HG02571 (cell line): ENCODE measurements around the gene CAPN5.

Source experiments
- ATAC-seq: cut with Tn5 transposase; IDR thresholded peaks from one replicate; pipeline ENCODE4 v1.9.1; 2021; ENCODE audit warnings: mild to moderate bottlenecking, moderate library complexity; ENCODE audit not compliant: unreplicated experiment

Gene CAPN5

GRCh38 chr11:77129069-77129841 lies 62.5 kb downstream of the CAPN5 start:
- ATAC-seq, result no peak

- no peak for ATAC-seq
These were observed 63.3 kb downstream of the CAPN5 start for GRCh38 chr11:77129842-77130756.

DNA sequence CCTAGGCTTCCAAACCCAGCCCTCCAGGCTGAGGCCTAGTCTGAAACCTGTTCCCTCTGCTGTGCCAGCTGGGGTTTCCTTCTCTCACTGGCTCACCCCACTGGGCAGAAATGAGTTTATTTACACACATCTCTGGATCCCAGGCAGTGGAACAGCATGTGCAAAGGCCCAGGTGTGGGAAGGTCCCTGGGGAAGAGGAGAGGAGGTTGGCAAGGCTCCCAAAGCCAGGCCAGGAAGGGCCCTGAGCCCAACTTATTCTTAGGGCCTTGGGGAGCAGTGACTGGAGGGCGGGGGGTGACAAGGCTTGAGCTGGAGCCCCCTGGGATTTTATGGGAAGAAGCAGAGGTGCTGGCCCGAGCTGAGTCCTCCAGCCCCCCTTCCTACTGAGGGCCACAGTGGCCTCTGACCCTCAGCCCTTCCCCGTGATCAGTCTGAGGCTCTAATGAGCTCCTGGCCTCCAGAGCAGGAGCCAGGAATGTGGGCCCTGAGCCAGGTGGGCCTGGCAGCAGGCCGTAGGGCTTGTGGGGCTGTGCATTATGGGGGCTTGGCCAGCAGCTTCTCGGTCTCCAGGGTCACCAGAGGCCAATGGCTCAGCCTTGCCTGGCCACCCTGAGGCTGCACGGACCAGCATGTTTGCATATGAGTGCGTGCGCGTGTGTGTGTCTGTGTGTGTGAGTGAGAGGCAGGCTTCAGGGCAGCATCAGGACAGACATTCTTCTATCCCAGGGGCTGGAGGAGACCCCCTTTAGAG lies 64.2 kb downstream of the CAPN5 start:
- ATAC-seq, result no peak

DNA sequence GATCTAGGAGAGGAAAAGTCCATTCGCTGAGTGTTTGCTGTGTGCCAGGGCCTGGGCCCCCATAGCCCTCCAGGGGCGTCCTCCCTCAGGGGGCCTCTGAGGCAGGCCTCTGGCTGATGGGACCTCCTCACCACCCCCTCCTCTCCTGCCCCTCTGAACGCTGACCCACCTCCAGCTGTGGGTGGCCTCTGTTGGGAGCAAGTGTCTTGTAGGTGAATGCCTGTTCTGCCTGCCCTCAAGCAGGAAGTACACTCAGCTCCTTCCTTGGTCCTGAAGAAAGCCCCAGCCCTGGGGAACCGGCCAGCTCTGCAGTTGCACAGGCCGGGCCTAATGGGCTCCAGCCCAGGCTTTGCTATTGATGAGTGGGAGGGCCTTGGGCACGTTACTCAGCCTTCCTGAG lies 64.8 kb downstream of the CAPN5 start:
- no peak for ATAC-seq

DNA sequence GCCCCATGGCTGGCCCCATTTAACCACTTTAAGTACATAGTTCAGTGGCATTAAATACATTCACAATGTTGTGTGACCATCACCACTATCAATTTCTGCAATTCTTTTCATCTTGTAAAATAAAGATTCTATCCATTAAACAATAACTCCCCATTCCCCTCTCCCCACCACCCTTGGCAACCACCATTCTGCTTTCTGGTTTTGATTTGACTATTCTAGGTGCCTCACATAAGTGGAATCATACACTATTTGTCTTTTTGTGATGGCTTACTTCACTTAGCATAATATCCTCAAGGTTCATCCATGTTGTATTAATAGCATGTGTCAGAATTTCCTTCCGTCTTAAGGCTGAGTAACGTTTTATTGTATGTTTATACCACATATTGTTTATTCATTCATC lies 68.3 kb downstream of the CAPN5 start:
- no peak for ATAC-seq

GRCh38 chr11:77136074-77136473 lies 69.3 kb downstream of the CAPN5 start:
- no peak for ATAC-seq

- no peak for ATAC-seq
These were observed 70.1 kb downstream of the CAPN5 start for GRCh38 chr11:77136784-77137420.

DNA sequence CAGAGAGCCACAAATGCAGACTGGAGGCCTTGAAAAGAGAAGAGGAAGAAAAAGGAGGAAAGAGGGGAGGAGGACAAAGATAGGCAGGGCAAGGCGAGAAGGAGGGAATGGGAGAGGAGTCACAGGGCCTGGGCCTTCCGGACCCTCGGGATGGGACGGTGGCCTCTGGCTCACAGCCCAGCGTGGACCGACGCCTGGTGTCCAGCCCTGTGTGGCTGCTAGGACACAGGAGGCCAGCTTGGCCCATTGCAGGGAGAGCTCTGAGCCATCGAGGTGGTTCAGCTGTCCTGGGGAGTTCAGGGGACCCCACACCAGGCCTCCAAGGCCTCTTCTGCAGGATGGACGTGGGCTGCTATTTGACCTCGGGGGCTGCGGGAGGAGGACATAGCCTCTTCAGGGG lies 70.7 kb downstream of the CAPN5 start:
- no peak for ATAC-seq

DNA sequence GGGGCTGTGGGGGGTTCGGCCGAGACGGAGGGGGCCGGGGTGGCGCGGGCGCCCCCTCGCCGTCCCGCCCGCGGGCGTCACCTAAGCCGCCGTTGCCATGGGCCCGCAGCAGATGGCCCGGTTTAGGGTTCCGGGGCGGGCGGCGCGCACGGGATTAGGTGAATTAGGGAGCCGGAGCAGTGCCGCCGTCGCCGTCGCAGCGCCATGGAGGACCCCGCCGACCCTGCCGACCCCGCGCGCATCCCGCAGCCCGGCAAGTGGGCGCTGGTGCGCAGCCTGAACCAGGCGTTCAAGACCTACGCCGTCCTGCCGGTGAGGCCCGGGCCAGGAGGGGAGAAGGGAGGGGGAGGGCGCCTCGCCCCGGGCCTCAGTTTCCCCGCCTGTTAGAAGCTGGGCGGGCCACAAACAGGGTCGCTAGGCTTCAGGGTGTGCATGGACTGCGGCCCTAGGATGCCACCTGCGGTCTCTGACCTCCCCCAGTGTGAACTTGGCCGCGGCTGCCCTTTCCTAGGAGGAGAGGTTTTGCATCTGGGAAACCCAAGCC lies 71.4 kb downstream of the CAPN5 start:
- ATAC-seq, result no peak

DNA sequence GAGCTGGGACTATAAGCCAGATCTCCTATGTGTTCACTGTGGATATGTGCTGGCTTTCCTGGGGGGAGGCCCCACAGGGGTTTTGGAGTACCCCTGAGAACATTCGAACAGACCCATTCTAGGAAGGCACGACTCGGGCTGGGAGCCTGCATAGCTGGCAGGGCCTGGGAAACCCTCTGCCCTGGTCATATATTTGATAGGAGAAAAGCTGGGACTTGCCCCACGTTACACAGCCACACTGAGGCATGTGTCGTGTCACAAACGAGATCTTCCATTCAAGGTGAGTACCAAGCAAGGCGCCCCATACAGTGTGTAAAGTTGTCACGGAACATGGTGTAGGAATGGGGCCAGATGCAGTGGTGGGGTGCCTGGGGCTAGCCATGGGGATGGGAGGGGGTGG lies 72.4 kb downstream of the CAPN5 start:
- ATAC-seq, result no peak

DNA sequence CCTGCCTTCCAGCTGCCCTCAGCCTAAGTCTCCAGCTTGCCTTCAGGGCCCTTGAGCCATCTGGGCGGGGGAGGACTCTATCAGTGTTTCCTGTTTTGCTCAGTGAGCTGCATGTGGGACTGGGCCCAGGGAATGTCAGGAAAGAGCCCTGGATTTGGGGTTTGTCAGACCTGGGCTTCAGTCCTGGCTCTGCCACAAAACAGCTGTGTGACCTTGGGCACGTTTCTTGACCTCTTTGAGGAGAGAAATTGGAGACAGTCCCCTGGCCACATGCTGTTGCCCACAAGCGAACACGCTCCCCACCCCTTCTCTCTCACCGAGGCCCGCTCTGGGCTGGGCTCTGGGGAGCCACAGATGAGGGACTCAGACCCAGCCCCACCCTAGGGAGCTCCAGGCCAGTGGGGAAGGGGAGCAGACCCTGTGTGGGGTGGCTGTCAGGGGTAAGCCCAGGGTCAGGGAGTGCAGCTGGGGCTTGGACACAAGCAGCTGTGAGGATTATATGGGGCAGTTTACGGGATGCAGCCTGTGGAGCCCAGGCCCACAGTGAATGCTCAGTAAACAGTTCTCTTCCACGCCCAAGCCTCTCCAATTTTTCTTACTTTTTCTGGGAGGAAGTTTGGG lies 73.6 kb downstream of the CAPN5 start:
- ATAC-seq, result no peak

DNA sequence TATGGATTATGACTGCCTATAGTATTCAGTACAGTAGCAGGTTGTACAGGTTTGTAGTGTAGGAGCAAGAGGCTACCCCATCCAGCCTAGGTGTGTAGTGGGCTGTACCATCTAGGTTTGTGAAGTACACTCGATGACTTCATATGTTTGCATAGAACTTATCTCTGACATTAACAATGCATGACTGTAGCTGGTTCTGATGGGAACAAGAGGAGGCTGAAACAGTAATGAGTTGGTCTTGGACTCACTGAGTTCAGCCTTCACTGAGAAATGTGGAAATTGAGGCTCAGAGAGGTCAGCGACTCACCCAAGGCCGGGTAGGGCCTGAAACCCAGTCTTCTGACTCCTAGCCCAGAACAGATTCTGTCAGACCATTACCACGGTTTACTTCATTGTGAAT lies 74.3 kb downstream of the CAPN5 start:
- no peak for ATAC-seq

DNA sequence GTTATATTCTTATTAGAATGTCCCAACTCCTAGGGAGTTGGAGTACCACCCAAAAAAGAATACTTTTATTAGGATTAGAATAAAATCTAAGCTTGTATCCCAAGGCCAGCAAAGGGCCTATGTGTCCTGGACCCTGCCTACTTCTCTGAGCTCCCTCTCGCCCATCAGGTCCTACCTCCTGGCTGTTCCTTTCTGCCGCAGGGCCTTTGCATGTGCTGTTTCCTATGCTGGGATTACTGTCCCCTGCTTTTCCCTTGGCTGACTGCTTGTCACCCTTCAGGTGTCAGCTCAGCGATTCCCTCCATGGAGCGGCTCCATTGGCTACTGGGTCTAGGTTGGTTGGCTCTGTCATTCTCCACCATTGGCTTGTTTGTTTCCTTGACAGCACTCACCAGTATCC lies 74.7 kb downstream of the CAPN5 start:
- ATAC-seq, result no peak

GRCh38 chr11:77142091-77142975 lies 75.6 kb downstream of the CAPN5 start:
- ATAC-seq, result no peak

DNA sequence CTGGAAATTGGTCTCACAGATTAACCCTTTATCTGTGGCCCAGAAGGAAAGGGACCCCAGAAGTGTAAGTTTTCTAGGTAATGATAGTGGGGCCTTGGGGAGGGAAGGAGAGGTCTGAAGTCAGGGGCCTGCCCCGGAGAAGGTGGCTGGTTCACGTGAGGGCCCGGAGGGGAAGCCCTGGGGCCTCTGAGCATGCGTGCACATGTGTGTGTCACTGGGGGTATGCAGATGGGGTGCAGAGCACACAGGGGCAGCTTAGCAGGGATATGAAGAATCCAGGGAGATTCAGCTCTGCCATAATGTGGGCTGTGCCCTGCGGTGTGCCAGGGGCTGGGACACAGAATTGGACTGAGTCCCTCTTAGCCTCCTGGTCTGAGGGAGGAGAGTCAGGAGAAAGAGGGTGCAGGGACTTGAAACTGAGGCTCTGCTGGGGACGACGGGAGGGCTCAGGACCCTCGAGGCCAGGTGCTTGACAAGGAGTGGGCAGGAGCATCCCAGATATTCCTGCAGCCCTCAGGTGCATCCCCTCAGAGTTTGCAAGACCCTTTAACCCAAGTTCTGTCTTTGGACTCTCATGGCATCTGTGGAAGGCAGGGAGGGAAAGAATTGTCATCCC lies 76.7 kb downstream of the CAPN5 start:
- ATAC-seq, result no peak

DNA sequence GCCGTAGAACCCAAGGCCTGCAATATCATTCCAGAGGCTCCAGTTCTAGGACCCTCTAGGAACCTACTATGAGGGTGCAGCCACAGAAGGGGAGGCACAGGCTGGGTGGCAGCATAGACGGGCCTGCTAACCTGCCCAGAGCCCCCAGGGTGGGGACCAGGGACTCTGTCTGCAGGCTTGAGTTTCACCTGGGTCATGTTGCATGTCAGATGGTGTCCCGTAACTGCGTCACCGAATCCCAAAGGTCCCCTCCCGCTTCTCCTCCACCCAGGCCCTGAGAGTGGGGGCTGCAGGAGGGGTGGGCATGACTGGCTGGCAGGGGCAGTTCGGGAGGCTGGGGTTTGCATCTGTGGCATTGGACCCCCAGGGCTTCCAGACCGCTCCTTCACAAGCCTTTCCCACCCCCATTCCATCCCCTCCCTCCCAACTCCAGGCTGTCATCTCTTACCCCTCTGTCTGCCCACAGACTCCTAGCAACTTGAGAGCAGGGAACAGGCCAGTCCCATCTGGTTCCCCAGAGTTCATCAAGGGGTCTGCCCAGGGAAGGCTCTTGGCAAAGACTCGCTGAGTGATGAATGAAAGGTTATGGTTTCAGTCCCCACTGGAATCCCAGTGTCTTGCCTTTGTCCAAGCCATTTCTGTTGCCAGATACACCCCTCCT lies 77.6 kb downstream of the CAPN5 start:
- ATAC-seq, result no peak

DNA sequence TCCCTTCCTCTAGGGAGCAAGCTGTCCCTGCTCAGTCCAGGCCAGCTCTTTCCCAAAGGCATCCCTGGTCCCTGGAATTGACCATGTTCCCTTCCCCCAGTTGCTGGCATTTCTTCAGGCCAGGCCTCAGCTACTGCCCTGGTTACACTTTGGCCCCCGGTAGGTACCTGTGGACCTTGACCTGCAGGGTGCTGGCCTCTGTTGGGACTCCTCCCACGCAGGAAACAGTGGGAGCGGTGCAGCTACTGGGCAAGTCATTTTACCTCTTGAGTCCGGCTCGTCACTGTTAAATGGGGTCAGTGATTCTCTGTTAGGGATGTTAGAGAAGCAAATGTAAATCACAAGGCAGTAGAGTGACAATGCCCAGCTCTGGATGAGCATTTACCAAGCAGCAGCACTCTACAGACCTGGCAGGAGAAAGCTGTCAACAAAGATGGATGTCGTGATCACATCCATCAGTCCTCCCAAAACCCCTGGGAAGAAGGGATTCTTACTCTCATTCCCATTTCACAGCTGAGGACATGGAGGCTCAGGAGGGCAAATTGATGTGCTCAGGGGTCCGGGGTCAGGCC lies 78.2 kb downstream of the CAPN5 start:
- no peak for ATAC-seq
